ENCODE data around the gene TSC2.

Gene TSC2

DNA sequence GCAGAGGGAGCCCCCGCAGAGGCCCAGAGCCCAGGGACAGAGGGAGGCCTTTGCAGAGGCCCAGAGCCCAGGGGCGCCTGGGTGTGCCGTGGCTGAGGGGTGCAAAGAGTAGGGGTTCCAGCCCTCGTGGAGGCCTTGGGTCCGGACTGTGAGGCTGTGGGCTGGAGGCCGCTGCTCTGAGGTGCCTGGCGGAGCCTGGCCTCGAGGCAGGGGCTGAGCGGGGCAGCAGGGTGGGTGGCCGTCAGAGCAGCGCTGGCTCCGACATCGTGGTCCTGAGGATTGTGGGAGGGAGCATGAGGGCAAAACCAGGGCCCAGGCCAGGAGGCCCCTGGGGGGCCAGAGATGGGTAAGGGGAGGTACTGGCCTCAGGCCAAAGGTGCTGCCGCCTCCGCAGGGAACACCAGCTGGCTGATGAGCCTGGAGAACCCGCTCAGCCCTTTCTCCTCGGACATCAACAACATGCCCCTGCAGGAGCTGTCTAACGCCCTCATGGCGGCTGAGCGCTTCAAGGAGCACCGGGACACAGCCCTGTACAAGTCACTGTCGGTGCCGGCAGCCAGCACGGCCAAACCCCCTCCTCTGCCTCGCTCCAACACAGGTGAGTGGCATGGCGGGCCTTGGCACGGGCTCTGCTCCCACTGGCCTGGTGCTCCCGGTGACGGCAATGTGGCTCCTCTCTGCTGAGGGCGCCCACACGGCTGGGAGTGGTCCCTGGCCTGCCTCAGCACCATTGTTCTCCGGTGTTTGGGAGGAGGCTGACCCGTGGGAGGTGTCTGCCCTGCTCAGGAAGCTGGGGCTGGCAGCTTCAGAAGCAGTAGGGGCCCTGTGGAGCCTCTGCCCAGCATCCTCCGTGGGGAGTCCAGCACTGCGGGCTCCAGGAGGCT is 33.7 kb downstream of the TSC2 start:
- H3K27me3 ChIP-seq (ENCODE audit: insufficient read depth, low read length): no peaks in the 10 kb centered on the region
- H3K4me1 ChIP-seq (ENCODE audit: control insufficient read depth, insufficient read depth, low read length, unreplicated experiment): no peaks in the 10 kb centered on the region
- H3K27ac ChIP-seq (ENCODE audit: low read depth, low read length): no peak overlapping the region
- H3K36me3 ChIP-seq (ENCODE audit: insufficient read depth, low read length): no peaks in the 10 kb centered on the region
- no peak overlapping the region for H2AFZ ChIP-seq (ENCODE audit: low read length, unreplicated experiment)
- no peaks in the 10 kb centered on the region for H3K79me2 ChIP-seq (ENCODE audit: control insufficient read depth, insufficient read depth, low read length, unreplicated experiment)
- H3K4me3 ChIP-seq (ENCODE audit: low read depth, low read length): no peak overlapping the region

DNA sequence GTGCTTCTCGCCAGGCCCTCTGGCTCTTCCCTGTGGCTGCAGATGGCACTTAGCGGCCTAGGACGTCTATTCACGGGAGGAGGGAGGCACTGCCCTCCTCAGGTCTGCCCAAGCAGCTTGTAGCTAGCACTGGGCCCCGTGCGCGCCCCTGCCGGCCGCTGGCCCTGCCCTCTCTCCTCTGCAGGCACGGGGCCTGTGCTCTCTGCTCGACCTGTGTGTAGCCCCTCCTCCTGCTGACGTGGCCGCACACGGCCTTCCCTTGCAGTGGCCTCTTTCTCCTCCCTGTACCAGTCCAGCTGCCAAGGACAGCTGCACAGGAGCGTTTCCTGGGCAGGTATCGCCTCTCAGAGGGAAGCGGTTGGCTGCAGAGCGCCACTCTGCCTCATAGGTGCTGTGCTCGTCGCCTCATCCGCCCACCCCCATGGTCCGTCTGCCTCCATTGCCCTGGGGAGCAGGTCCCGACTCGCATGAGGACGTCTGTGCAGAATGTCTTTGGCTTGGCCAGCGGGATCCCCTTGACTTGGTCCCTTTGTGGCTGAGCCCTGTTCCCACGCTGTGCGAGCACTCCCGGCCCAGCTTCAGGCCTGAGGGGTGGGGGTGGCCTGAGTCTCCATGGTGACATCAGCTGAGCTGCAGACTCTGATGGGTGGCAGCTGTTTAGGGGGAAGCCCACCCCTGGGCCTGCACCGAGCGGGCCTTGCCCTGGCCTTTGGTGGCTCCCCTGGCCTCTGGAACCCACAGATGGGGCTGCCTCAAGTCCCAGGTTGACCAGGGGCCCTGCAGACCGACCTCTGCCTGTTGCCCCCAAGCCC is 34.6 kb downstream of the TSC2 start:
- Histone ChIP-seq H3K27me3 (ENCODE audit: insufficient read depth, low read length) (no peaks in the 10 kb centered on the region), H3K4me3 (ENCODE audit: low read depth, low read length) (no peak overlapping the region), H3K4me1 (ENCODE audit: control insufficient read depth, insufficient read depth, low read length, unreplicated experiment) (no peaks in the 10 kb centered on the region), H3K36me3 (ENCODE audit: insufficient read depth, low read length) (no peaks in the 10 kb centered on the region), H3K79me2 (ENCODE audit: control insufficient read depth, insufficient read depth, low read length, unreplicated experiment) (no peaks in the 10 kb centered on the region), H2AFZ (ENCODE audit: low read length, unreplicated experiment) (no peak overlapping the region), H3K27ac (ENCODE audit: low read depth, low read length) (no peak overlapping the region)

DNA sequence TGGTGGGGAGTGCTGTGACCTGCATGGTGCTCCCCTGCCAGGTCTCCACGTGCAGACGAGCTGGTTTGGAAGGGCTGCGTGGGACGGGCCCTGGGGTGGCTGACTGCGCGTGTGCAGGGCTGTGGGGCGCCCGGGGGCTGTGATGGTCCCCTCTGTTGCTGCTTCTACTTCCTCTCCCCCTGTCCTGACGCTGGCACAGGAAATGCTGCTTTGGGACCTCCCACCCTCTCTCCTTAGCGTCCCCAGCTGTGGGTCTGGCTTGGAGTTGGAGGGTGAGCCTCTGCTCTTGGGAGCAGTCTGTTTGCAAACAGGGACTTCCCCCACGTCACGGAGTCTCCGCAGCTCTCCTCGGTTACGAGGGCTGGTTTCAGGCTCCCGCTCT is 35.2 kb downstream of the TSC2 start:
- Histone ChIP-seq H3K79me2 (ENCODE audit: control insufficient read depth, insufficient read depth, low read length, unreplicated experiment) (no peaks in the 10 kb centered on the region), H3K27me3 (ENCODE audit: insufficient read depth, low read length) (no peaks in the 10 kb centered on the region), H3K27ac (ENCODE audit: low read depth, low read length) (no peak overlapping the region), H3K4me1 (ENCODE audit: control insufficient read depth, insufficient read depth, low read length, unreplicated experiment) (no peaks in the 10 kb centered on the region), H2AFZ (ENCODE audit: low read length, unreplicated experiment) (no peak overlapping the region), H3K36me3 (ENCODE audit: insufficient read depth, low read length) (no peaks in the 10 kb centered on the region), H3K4me3 (ENCODE audit: low read depth, low read length) (no peak overlapping the region)

- Histone ChIP-seq H3K4me3 (ENCODE audit: low read depth, low read length) (no peak overlapping the region), H3K79me2 (ENCODE audit: control insufficient read depth, insufficient read depth, low read length, unreplicated experiment) (no peaks in the 10 kb centered on the region), H2AFZ (ENCODE audit: low read length, unreplicated experiment) (no peak overlapping the region), H3K36me3 (ENCODE audit: insufficient read depth, low read length) (no peaks in the 10 kb centered on the region), H3K4me1 (ENCODE audit: control insufficient read depth, insufficient read depth, low read length, unreplicated experiment) (no peaks in the 10 kb centered on the region), H3K27me3 (ENCODE audit: insufficient read depth, low read length) (no peaks in the 10 kb centered on the region), H3K27ac (ENCODE audit: low read depth, low read length) (no peak overlapping the region)
Measured at GRCh38 chr16:2083409-2083808, 35.6 kb downstream of the TSC2 start.

DNA sequence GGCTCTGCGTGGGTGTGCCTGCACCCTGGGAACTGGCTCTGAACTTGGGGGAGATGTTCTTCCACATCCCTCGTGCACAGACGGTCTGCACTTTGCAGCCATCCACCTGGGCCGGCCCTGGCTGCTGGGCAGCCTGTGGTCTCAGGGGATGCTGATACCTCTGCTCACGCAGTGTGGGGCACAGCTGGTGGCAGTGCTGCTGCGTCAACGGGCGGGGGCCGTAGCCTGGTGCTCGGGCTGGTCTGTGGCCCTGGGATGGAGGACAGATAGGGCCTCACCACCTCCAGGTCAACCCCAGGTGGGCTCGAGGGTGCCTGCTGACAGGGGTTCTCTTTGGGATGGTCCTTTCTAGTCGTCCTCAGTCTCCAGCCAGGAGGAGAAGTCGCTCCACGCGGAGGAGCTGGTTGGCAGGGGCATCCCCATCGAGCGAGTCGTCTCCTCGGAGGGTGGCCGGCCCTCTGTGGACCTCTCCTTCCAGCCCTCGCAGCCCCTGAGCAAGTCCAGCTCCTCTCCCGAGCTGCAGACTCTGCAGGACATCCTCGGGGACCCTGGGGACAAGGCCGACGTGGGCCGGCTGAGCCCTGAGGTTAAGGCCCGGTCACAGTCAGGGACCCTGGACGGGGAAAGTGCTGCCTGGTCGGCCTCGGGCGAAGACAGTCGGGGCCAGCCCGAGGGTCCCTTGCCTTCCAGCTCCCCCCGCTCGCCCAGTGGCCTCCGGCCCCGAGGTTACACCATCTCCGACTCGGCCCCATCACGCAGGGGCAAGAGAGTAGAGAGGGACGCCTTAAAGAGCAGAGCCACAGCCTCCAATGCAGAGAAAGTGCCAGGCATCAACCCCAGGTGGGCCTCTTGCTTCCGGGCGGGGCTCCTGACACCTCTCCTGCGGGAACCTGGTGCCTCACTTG is 36.3 kb downstream of the TSC2 start:
- no peak overlapping the region for H3K27ac ChIP-seq (ENCODE audit: low read depth, low read length)
- H2AFZ ChIP-seq (ENCODE audit: low read length, unreplicated experiment): no peak overlapping the region
- H3K36me3 ChIP-seq (ENCODE audit: insufficient read depth, low read length): no peaks in the 10 kb centered on the region
- H3K4me3 ChIP-seq (ENCODE audit: low read depth, low read length): no peak overlapping the region
- no peaks in the 10 kb centered on the region for H3K4me1 ChIP-seq (ENCODE audit: control insufficient read depth, insufficient read depth, low read length, unreplicated experiment)
- H3K27me3 ChIP-seq (ENCODE audit: insufficient read depth, low read length): no peaks in the 10 kb centered on the region
- H3K79me2 ChIP-seq (ENCODE audit: control insufficient read depth, insufficient read depth, low read length, unreplicated experiment): no peaks in the 10 kb centered on the region

DNA sequence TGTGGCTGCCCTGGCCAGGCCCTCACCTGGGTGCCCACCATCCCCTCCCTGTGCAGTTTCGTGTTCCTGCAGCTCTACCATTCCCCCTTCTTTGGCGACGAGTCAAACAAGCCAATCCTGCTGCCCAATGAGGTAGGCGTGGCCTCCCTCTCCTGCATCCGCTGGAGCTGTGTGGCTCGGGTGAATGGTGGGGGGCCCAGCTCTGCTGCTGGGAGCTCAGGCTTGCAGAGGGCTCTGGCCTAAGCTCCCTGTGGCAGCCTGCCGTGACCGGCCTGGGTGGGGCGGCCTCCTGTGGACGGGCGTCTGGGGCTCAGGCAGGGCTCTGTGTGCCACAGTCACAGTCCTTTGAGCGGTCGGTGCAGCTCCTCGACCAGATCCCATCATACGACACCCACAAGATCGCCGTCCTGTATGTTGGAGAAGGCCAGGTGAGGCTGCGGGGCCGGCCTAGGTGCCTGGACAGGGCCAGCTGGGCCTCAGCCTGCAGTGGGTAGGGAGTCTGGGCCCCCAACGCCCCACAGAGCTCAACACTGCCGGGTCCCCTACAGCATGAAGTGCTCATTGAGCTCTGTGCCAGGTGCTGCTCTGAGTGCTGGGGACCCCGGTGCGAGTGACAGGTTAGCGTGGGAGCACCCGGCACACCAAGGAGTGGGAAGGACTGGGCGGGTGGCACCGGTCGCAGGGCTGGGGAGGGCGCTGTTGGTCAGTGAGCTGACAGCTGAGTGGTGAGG is 37.3 kb downstream of the TSC2 start:
- Histone ChIP-seq H3K27ac (ENCODE audit: low read depth, low read length) (no peak overlapping the region), H3K4me1 (ENCODE audit: control insufficient read depth, insufficient read depth, low read length, unreplicated experiment) (no peaks in the 10 kb centered on the region), H3K79me2 (ENCODE audit: control insufficient read depth, insufficient read depth, low read length, unreplicated experiment) (no peaks in the 10 kb centered on the region), H3K27me3 (ENCODE audit: insufficient read depth, low read length) (no peaks in the 10 kb centered on the region), H3K36me3 (ENCODE audit: insufficient read depth, low read length) (peaks cover 2% of the 10 kb centered on the region; the same call in 1 of the 2 replicates), H3K4me3 (ENCODE audit: low read depth, low read length) (no peak overlapping the region), H2AFZ (ENCODE audit: low read length, unreplicated experiment) (no peak overlapping the region)

DNA sequence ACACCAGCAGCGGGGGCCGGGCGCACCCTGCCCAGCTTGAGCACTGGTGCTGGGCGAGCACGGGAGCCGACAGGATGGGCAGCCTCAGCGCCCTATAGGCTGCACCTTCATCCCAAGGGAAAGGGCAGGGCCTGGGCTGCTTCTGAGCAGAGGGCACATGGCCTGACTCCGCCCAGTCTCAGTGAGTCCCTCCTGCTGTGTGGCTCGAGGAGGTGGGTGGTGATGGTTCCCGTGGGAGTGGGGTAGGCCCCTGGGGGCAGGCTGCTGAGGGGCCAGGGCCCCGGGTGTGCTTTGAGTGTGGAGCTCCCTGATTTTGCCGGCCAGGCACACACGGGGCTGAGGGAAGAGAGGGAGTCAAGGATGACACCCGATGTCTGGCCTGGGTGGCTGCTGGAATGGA is 37.9 kb downstream of the TSC2 start:
- no peak overlapping the region for H3K4me3 ChIP-seq (ENCODE audit: low read depth, low read length)
- H2AFZ ChIP-seq (ENCODE audit: low read length, unreplicated experiment): no peak overlapping the region
- no peaks in the 10 kb centered on the region for H3K4me1 ChIP-seq (ENCODE audit: control insufficient read depth, insufficient read depth, low read length, unreplicated experiment)
- no peaks in the 10 kb centered on the region for H3K27me3 ChIP-seq (ENCODE audit: insufficient read depth, low read length)
- H3K27ac ChIP-seq (ENCODE audit: low read depth, low read length): no peak overlapping the region
- peaks cover 8% of the 10 kb centered on the region; the same call in 1 of the 2 replicates for H3K36me3 ChIP-seq (ENCODE audit: insufficient read depth, low read length)
- H3K79me2 ChIP-seq (ENCODE audit: control insufficient read depth, insufficient read depth, low read length, unreplicated experiment): no peaks in the 10 kb centered on the region

DNA sequence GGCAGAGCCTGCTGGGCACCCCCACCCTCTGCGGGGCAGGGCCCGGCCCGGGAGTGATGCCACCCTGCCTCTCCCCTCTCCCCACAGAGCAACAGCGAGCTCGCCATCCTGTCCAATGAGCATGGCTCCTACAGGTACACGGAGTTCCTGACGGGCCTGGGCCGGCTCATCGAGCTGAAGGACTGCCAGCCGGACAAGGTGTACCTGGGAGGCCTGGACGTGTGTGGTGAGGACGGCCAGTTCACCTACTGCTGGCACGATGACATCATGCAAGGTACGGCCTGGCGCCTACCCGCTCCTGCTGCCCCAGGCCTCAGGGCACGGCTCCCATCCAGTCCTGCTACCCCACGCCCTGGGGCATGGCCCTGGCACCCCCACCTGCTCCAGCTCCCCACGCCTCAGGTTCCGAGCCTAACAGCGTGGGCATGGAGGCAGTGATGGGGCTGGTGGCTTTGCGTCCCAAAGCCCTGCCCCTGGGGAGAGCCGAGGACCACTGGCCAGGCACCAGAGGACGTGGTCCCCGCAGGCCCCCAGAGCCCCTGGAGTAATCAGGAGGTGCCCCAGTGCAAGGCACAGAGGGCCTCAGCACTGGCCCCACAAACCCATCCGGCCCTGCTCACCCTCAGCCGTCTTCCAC is 38.4 kb downstream of the TSC2 start:
- no peak overlapping the region for H3K4me3 ChIP-seq (ENCODE audit: low read depth, low read length)
- H2AFZ ChIP-seq (ENCODE audit: low read length, unreplicated experiment): no peak overlapping the region
- H3K36me3 ChIP-seq (ENCODE audit: insufficient read depth, low read length): peaks cover 9% of the 10 kb centered on the region; the same call in 1 of the 2 replicates
- H3K79me2 ChIP-seq (ENCODE audit: control insufficient read depth, insufficient read depth, low read length, unreplicated experiment): no peaks in the 10 kb centered on the region
- no peak overlapping the region for H3K27ac ChIP-seq (ENCODE audit: low read depth, low read length)
- H3K4me1 ChIP-seq (ENCODE audit: control insufficient read depth, insufficient read depth, low read length, unreplicated experiment): no peaks in the 10 kb centered on the region
- no peaks in the 10 kb centered on the region for H3K27me3 ChIP-seq (ENCODE audit: insufficient read depth, low read length)

GRCh38 chr16:2086812-2087747 is 39.3 kb downstream of the TSC2 start:
- Histone ChIP-seq H3K4me1 (ENCODE audit: control insufficient read depth, insufficient read depth, low read length, unreplicated experiment) (no peaks in the 10 kb centered on the region), H3K27me3 (ENCODE audit: insufficient read depth, low read length) (no peaks in the 10 kb centered on the region), H3K36me3 (ENCODE audit: insufficient read depth, low read length) (peaks cover 16% of the 10 kb centered on the region; the same call in 1 of the 2 replicates), H3K27ac (ENCODE audit: low read depth, low read length) (no peak overlapping the region), H3K4me3 (ENCODE audit: low read depth, low read length) (no peak overlapping the region), H2AFZ (ENCODE audit: low read length, unreplicated experiment) (no peak overlapping the region), H3K79me2 (ENCODE audit: control insufficient read depth, insufficient read depth, low read length, unreplicated experiment) (no peaks in the 10 kb centered on the region)
